Activated T-helper 2 cell treated with anti-CD3 and anti-CD28 coated beads, Interferon-gamma antibody, Interleukin-2, Interleukin-4, amounts not matched to agents 10 μg/mL and 5 μg/mL and 100 μg/mL, durations not matched to agents 14 hours and 24 hours and 36 hours (primary cell): ENCODE results near the gene ARL13B. TPM values are rescaled to one million over a fixed set of nuclear protein-coding genes. Genes with fewer than 3 reads are reported as not detected.
A peak's percentile ranks its signal among the peaks of the same experiment; 100 is the strongest.
"Not testable (repeated sequence)": the region's sequence is repeated elsewhere in the genome, so short reads cannot be mapped to it uniquely, and the experiment has no call there.

Experiments used
- DNase-seq: peaks from one replicate; pipeline ENCODE4 v3.0.0; 2021; ENCODE audit warnings: low spot score
- H3K27ac Mint-ChIP-seq: one replicate; pipeline ENCODE4 v1.8.0; 2021; ENCODE audit warnings: mixed read lengths
- H3K27me3 Mint-ChIP-seq: one replicate; pipeline ENCODE4 v1.8.0; 2021; ENCODE audit warnings: low read depth, mixed read lengths
- H3K36me3 Mint-ChIP-seq: one replicate; pipeline ENCODE4 v1.8.0; 2021; ENCODE audit warnings: low read depth, mixed read lengths
- H3K4me1 Mint-ChIP-seq: one replicate; pipeline ENCODE4 v1.8.0; 2021; ENCODE audit warnings: low read depth, mixed read lengths
- H3K4me3 Mint-ChIP-seq: one replicate; pipeline ENCODE4 v1.8.0; 2021; ENCODE audit warnings: low read depth, mild to moderate bottlenecking, moderate library complexity, mixed read lengths
- H3K9me3 Mint-ChIP-seq: one replicate; pipeline ENCODE4 v1.8.0; 2021; ENCODE audit warnings: mixed read lengths
- intact Hi-C: fragments of 100-400 bp; cut with micrococcal nuclease; formaldehyde crosslinking; loops from one replicate; pipeline ENCODE4 v1.15.1; 2023
- total RNA-seq: library from RNA; stranded (reverse); gene quantifications from 2 replicates; pipeline ENCODE4 v1.2.3, GENCODE V29; 2022

The ARL13B gene
- total RNA-seq, 1 donor from 2014 or later, result 17.4 TPM

DNA sequence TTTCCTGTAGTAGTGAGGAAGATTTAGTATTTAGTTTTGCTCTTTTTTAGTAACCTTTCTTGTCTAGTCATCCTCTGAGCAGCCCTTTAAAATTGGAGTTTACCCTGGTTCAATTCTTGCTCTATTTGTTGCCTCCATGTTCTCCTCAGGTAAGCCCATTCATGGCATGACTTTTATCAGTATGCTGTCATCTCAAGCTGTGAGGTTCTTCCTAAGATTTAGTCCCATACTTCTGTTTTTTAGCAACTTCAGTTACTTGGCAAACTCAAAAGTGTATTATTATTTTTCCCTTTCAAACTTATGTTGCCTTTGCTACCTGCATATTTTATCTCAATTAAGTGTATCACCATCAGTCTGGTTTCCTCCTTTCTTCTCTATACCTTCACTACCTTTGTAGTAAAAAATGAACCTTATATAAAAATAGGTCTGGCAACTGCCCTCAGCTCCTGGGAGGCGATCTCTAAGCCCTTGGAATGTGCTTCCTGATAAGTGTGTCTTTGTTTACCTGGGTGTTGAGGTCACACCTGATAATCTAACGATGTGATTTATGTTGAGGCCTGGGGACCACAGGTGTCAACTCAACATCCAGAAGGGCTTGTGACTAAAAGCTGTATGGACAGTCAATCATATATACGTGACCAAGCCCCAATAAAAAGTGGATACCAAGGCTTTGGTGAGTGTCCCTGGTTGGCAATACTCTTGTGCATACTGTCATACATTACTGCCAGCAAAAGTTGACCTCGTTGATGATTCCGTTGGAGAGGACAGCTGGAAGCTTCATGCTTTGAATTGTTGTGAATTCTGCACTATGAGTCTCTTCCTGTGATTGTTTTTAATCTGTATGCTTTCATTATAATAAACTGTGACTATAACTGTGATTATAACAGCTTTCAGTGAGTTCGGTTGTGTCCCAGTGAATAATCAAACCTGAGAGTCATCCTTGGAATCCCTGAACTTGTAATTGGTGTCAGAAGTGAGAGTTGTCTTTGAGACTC lies 86.8 kb downstream of the ARL13B start:
- H3K27ac Mint-ChIP-seq, result peak overlapping the region; percentile 72
- peak overlapping the region; percentile 15 for H3K4me3 Mint-ChIP-seq
- peaks cover 16% of the 10 kb centered on the region for H3K9me3 Mint-ChIP-seq
- H3K36me3 Mint-ChIP-seq, result peaks cover 62% of the 10 kb centered on the region
- DNase-seq, result no peak
- H3K4me1 Mint-ChIP-seq, result peaks cover 64% of the 10 kb centered on the region
- intact Hi-C loops, result no loop called here
- H3K27me3 Mint-ChIP-seq, result no peaks in the 10 kb centered on the region

DNA sequence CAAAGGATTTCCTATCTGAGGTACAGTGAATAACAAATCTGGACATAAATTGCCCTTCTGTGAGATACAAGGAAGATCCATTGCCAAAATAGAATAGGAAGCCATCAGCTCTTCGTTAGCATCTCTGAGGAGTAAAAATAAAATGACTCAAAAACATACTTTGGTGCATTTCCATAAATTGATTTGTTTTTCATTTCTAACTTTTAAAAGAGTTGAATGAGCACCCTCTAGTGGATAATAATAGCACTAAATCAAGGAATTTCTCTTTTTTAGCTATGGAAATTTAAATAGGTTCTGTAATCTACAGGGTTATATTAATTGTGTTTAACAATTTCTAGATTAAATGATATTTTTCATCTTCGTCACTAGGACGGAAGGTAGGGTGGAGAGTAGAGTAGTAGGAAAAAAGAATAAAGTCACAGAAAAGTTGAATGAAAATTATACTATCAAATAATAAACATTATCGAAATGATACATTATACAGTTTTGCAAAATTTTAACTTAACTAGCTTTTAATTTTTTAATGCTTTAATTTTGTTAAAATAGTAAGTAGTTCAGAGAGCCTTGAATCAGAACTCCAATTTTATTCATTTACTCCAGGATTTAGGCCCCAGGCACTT lies 89.3 kb downstream of the ARL13B start:
- peaks cover 78% of the 10 kb centered on the region for H3K36me3 Mint-ChIP-seq
- H3K9me3 Mint-ChIP-seq, result peaks cover 16% of the 10 kb centered on the region
- intact Hi-C loops, result loop anchor here (1.0 kb wide), 2 partner anchors 57 to 65 kb away; no protein-coding TSS in a partner anchor
- H3K27ac Mint-ChIP-seq, result no peak overlapping the region
- peaks cover 64% of the 10 kb centered on the region for H3K4me1 Mint-ChIP-seq
- no peaks in the 10 kb centered on the region for H3K27me3 Mint-ChIP-seq
- no peak for DNase-seq
- no peak overlapping the region for H3K4me3 Mint-ChIP-seq

DNA sequence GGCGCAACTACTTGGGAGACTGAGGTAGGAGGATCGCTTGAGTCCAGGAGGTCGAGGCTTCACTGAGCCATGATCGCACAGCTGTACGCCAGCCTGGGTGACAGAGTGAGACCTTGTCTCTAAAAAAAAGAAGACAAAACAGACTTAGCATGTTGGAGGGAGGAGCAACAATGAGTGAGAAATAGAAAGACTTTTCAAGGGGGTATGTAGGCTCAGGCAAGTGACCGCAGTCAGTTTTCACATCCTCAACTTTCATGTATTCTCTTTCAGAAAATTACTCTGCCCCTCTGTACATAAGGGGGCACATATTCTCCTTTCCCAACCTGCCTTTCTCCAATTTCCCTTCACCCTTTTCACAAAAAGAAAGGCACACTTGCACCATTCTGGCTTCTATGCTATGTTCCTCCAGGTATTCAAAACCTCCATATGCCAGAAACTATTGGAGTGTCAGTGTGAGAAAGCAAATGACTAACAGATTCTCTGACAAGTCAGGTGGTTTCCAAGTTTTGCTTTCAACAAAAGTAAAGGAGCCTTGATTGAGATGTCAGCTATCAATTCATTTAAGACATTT lies 90.5 kb downstream of the ARL13B start:
- peaks cover 76% of the 10 kb centered on the region for H3K36me3 Mint-ChIP-seq
- no peaks in the 10 kb centered on the region for H3K27me3 Mint-ChIP-seq
- H3K27ac Mint-ChIP-seq, result peak overlapping the region; percentile 44
- DNase-seq, result no peak
- H3K4me1 Mint-ChIP-seq, result peaks cover 57% of the 10 kb centered on the region
- no peak overlapping the region for H3K4me3 Mint-ChIP-seq
- peaks cover 16% of the 10 kb centered on the region for H3K9me3 Mint-ChIP-seq
- intact Hi-C loops, result no loop called here

DNA sequence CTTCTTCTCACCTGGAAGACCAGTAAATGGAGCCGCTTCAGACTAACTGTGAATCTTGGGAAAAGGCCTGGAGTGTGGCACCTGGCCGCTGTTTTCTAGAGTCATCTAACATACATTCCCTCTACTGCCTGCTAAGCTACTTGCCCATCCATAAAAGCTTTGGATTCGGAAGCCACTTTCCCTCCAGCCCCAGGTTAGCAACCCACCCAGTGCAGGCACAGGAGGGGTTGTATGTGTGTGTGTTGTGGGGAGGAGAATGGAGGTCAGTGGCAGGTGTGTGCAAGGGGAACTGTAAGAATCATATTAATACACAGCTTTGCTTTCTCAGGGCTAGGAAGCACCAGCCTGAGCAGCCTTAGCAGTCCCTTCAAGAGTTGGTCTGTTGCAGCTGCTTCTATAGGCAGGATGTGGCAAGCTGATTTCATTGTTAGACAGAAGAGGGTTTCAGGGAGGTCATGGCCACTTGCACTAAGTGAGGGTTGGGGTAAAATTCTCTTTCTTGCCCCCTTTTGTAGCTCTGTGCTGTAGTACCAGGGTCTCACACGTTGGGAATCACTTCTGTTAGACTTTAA lies 91.8 kb downstream of the ARL13B start:
- no peak overlapping the region for H3K4me3 Mint-ChIP-seq
- peaks cover 45% of the 10 kb centered on the region for H3K4me1 Mint-ChIP-seq
- intact Hi-C loops, result loop anchor here (1.0 kb wide), 1 partner anchor 8 kb away; the partner anchor contains the start of gene NSUN3
- peak overlapping the region; percentile 74 for H3K27ac Mint-ChIP-seq
- peaks cover 13% of the 10 kb centered on the region for H3K9me3 Mint-ChIP-seq
- H3K27me3 Mint-ChIP-seq, result no peaks in the 10 kb centered on the region
- DNase-seq, result no peak
- peaks cover 77% of the 10 kb centered on the region for H3K36me3 Mint-ChIP-seq

DNA sequence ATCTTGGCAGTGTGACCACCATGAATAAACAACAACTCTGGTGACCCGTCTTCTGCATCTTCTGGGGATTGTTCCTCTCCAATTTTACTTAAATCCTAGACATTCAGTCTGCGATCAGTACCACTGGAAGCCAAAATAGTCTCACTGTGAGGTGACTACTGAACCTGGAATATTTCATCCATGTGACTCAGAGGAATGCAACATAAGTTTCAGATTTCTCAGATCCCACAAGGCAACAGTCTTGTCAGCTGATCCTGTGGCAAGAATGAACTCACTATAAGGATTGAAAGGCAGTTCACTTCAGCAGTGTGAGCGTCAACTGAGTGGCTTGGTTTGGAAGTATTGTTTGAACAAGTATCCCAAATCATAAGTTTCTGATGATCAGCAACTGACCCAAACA lies 96.1 kb downstream of the ARL13B start:
- no peak overlapping the region for H3K4me3 Mint-ChIP-seq
- H3K9me3 Mint-ChIP-seq, result no peaks in the 10 kb centered on the region
- no peak for DNase-seq
- peaks cover 36% of the 10 kb centered on the region for H3K4me1 Mint-ChIP-seq
- no peaks in the 10 kb centered on the region for H3K27me3 Mint-ChIP-seq
- no peak overlapping the region for H3K27ac Mint-ChIP-seq
- H3K36me3 Mint-ChIP-seq, result peaks cover 71% of the 10 kb centered on the region
- intact Hi-C loops, result no loop called here

DNA sequence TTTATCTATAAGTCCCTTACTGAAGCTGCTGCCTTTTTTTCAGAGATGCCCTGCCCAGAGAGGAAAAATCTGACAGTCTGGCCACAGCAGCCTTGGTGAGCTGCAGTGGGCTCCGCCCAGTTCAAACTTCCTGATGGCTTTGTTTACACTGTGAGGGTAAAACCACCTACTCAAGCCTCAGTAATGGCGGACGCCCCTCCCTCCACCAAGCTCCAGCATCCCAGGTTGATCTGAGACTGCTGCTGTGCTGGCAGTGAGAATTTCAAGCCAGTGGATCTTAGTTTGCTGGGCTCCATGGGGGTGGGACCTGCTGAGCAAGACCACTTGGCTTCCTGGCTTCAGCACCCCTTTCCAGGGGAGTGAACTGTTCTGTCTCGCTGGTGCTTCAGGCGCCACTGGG lies 100.6 kb downstream of the ARL13B start:
- H3K9me3 Mint-ChIP-seq, H3K27me3 Mint-ChIP-seq, H3K4me3 Mint-ChIP-seq, intact Hi-C loops, H3K27ac Mint-ChIP-seq, DNase-seq: not testable (repeated sequence)
- H3K4me1 Mint-ChIP-seq, result peaks cover 41% of the 10 kb centered on the region
- H3K36me3 Mint-ChIP-seq, result peaks cover 52% of the 10 kb centered on the region

DNA sequence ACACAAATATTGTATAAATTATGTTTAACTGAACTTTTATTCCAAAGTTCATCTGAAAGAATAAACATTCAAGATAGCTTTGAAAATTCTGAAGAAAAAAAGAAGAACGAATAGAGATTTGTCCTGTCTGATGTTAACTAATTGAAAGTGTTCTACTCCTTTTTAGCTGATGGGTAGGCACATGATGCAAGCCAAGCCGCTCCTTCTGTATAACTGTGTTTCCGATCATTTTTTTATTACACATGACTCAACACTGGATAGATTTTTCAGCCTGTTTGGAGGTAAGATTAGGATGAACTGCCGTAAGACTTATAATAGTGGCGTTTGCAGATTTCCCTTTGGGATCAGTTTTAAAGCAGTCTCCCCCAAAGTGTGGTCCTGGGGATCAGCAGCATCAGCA lies 101.9 kb downstream of the ARL13B start:
- no peaks in the 10 kb centered on the region for H3K9me3 Mint-ChIP-seq
- peaks cover 41% of the 10 kb centered on the region for H3K4me1 Mint-ChIP-seq
- intact Hi-C loops, result no loop called here
- H3K27ac Mint-ChIP-seq, result no peak overlapping the region
- H3K4me3 Mint-ChIP-seq, result no peak overlapping the region
- no peaks in the 10 kb centered on the region for H3K27me3 Mint-ChIP-seq
- peaks cover 47% of the 10 kb centered on the region for H3K36me3 Mint-ChIP-seq
- DNase-seq, result no peak

DNA sequence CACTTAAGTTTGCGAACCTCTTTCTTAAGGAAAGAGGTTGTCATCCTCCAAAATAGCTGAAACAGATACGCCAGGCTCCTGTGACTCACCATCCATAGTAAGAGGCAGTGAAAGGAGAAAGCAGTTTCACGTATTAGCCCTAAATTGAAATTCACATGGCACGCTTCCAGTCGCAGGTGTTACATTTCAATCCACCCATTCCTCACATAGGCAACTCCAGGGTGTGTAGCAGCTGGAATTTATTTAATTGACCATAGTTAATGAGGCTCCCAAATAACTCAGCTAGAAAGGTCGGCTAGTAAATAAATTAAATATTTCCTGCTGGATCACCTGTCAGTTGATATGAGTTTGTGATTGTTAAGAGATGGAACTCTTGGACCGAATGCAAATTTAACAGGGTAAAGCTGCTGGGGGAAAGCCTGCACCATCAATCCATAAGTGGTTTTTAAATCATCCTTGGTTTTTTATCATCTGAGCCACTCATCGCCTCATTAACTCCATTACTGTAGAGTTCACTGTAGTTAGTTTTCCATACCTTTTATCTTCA lies 102.5 kb downstream of the ARL13B start:
- H3K27me3 Mint-ChIP-seq, result no peaks in the 10 kb centered on the region
- H3K4me1 Mint-ChIP-seq, result peaks cover 41% of the 10 kb centered on the region
- H3K4me3 Mint-ChIP-seq, result no peak overlapping the region
- H3K27ac Mint-ChIP-seq, result no peak overlapping the region
- intact Hi-C loops, result no loop called here
- H3K9me3 Mint-ChIP-seq, result no peaks in the 10 kb centered on the region
- DNase-seq, result no peak
- peaks cover 43% of the 10 kb centered on the region for H3K36me3 Mint-ChIP-seq

DNA sequence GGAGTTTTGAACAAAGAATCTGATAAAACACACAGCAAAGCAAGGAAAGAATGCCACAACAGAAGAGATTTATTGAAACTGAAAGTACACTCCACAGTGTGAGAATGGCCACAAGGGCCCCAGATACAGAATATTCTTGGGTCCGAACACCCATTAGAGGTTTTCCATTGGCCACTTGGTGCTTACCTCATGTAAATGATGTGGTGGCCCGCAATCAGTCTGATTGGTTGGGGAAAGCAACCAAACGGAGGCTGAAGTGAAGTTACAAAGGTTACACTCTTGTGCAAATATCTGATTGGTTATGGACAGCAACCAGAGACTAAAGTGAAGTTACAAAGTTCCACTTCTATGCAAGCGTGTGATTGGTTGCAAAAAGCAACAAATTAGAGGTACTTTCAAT lies 103.3 kb downstream of the ARL13B start:
- no peaks in the 10 kb centered on the region for H3K27me3 Mint-ChIP-seq
- no peak overlapping the region for H3K4me3 Mint-ChIP-seq
- intact Hi-C loops, result no loop called here
- no peak overlapping the region for H3K27ac Mint-ChIP-seq
- DNase-seq, result no peak
- peaks cover 35% of the 10 kb centered on the region for H3K4me1 Mint-ChIP-seq
- no peaks in the 10 kb centered on the region for H3K9me3 Mint-ChIP-seq
- peaks cover 43% of the 10 kb centered on the region for H3K36me3 Mint-ChIP-seq

DNA sequence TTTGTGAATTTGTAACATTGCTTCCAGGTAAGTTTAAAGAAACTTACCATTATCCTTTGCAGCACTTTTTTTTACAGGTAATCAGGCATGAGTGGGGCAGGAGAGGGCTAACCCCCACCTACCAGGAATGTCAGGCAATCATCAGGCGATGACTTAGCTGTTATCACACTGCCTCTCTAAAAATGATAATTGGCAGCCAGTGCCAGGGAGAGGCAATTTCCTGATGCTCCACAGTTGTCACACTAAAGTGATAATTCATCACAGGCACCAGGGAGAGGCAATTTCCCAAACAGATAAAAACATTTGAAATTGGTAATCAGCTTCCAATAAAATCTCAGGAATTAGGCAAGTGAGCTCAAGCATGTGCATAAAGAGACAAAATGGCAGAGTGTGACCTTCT lies 109.2 kb downstream of the ARL13B start:
- Mint-ChIP-seq H3K4me3 (no peak overlapping the region), H3K27me3 (no peaks in the 10 kb centered on the region), H3K4me1 (peaks cover 1% of the 10 kb centered on the region), H3K9me3 (no peaks in the 10 kb centered on the region), H3K36me3 (peaks cover 45% of the 10 kb centered on the region), H3K27ac (no peak overlapping the region)
- intact Hi-C loops, result no loop called here
- no peak for DNase-seq

DNA sequence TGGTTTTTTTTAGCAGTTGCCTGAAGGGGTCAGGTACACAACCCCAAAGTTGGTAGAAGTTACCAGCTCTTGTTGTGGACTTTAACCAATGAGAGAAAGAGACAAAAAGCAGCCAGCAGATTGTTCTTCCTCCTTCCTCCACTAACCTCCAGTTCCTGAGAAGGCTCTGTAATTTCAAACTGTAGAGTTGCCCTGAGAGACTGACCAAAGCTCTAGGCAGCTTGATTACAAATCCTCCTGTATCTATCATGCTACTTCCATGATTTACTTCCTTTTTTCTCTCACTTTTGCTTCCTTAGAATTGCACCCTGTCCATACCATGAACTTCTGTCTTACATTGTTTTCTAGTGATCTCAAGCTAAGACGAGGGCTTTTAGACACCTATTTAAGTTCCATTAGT lies 112.1 kb downstream of the ARL13B start:
- intact Hi-C loops, result no loop called here
- DNase-seq, result no peak
- no peak overlapping the region for H3K4me3 Mint-ChIP-seq
- peaks cover 54% of the 10 kb centered on the region for H3K36me3 Mint-ChIP-seq
- H3K27me3 Mint-ChIP-seq, result no peaks in the 10 kb centered on the region
- H3K9me3 Mint-ChIP-seq, result no peaks in the 10 kb centered on the region
- no peak overlapping the region for H3K27ac Mint-ChIP-seq
- peaks cover 1% of the 10 kb centered on the region for H3K4me1 Mint-ChIP-seq

DNA sequence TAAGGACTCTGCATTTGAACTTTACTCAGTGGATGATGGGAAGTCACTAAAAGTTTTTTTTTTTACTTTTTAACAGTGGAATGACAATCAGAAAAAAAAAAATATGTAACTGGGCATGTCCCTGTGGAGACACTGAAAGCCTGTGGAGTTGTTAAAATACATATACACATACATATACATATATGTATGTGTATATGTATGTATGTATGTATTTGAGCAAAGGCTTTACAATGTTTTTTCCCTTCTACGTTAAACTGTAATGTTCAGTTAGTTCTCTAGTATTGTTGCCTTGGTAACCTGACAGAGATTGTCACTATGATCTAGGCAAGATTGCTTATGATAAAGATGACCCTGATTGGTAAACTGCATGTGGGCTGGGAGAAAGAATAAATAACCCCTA lies 113.2 kb downstream of the ARL13B start:
- Mint-ChIP-seq H3K4me1 (peaks cover 7% of the 10 kb centered on the region), H3K27me3 (no peaks in the 10 kb centered on the region), H3K36me3 (peaks cover 57% of the 10 kb centered on the region), H3K4me3 (no peak overlapping the region), H3K9me3 (no peaks in the 10 kb centered on the region), H3K27ac (no peak overlapping the region)
- DNase-seq, result no peak
- intact Hi-C loops, result no loop called here
